Ishikawa (cell line): ENCODE measurements around the gene OR2J3.

ENCODE experiments used
- CEBPB ChIP-seq: IDR thresholded peaks from 2 replicates; pipeline ENCODE4 v1.6.1; 2012
- CREB1 ChIP-seq: IDR thresholded peaks from 2 replicates; pipeline ENCODE4 v1.6.1; 2012; ENCODE audit warnings: low read depth
- EGR1 ChIP-seq: IDR thresholded peaks from 2 replicates; pipeline ENCODE4 v1.6.1; 2012
- EP300 ChIP-seq: IDR thresholded peaks from 2 replicates; pipeline ENCODE4 v1.6.1; 2012; ENCODE audit warnings: borderline replicate concordance
- RAD21 ChIP-seq: IDR thresholded peaks from 2 replicates; pipeline ENCODE4 v1.6.1; 2012; ENCODE audit warnings: low read depth
- REST ChIP-seq: IDR thresholded peaks from 2 replicates; pipeline ENCODE4 v1.6.1; 2012; ENCODE audit warnings: low read depth, mild to moderate bottlenecking
- TAF1 ChIP-seq: IDR thresholded peaks from 2 replicates; pipeline ENCODE4 v1.6.1; 2012; ENCODE audit warnings: low read depth, mild to moderate bottlenecking
- USF1 ChIP-seq: IDR thresholded peaks from 2 replicates; pipeline ENCODE4 v1.6.1; 2012

DNA sequence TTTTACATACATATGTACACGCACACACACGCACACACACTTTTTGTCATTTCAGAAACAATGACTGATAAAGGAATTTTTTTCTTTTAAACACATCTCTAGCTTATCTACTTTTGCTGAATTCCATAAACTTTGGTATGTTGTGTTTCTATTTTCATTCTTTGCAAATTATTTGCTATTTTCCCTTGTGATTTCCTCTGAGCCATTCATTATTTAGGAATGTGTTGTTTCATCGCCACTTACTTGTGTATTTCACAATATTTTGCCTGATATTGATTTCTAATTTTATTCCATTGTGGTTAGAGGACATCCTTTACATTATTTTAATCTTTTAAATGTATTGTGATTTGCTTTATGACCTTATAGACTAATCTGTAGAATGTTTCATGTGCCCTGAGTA, 39.2 kb downstream of the OR2J3 start:
- TF ChIP-seq EP300 (no peak), CEBPB (no peak), RAD21 (no peak), REST (no peak), EGR1 (no peak), CREB1 (no peak), USF1 (no peak), TAF1 (no peak)
